GM18507 (cell line): ENCODE results near the gene CHST13.

ENCODE experiments used
- DNase-seq: peaks from one replicate; pipeline ENCODE4 v3.0.0; 2011; ENCODE audit warnings: low read depth; ENCODE audit not compliant: insufficient read length; ENCODE audit errors: extremely low spot score
- FAIRE-seq: peaks from 2 replicates; lab custom pipeline; 2011; peaks lifted over from hg19 to GRCh38; lab: Jason Lieb, UNC

The CHST13 gene

GRCh38 chr3:126502656-126503055 is 21.3 kb upstream of the CHST13 start:
- FAIRE-seq: no peak
- no peak for DNase-seq

GRCh38 chr3:126503701-126504100 is 20.3 kb upstream of the CHST13 start:
- FAIRE-seq: no peak
- DNase-seq: no peak

GRCh38 chr3:126507886-126508285 is 16.1 kb upstream of the CHST13 start:
- DNase-seq: no peak
- no peak for FAIRE-seq

GRCh38 chr3:126508564-126508964 is 15.4 kb upstream of the CHST13 start:
- FAIRE-seq (no peak), DNase-seq (no peak)

GRCh38 chr3:126509597-126510307 is 14.2 kb upstream of the CHST13 start:
- no peak for FAIRE-seq

DNA sequence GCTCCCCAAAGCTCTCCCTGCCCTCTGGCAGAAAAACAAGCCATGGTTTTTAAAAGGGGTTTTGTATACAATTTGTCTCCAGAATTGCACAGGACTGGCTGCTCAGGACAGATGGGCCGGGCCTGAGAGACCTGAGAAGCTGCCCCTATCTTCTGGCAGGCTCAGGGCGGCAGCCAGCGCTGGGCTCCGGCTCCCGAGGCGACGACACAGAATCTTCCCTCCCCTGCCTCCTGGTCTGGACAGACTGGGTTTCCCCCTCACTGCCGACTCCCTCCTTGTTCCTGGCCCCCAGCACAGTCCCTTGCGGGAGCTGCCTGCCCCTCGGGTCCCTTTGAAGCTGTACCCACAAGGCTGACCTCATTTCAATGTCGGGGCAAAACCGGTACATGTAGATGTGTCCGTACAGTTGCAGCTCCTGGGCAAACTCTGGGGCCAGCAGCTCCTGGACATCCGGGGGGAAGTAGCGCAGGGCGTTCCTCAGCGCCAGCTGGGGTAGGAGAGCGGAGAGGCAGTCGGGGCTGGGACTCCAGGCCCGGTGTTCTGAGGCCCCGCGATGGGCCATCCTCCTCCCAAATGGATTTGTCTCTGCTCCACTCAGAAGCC is 13.5 kb upstream of the CHST13 start:
- no peak for FAIRE-seq
- DNase-seq: no peak

More at GRCh38 chr3:126509597-126510307, 14.2 kb upstream of the CHST13 start:
- DNase-seq: no peak

- DNase-seq: no peak
- no peak for FAIRE-seq
Observed at GRCh38 chr3:126511291-126511690, 12.7 kb upstream of the CHST13 start.

GRCh38 chr3:126512026-126512425 is 11.9 kb upstream of the CHST13 start:
- FAIRE-seq: no peak

GRCh38 chr3:126512916-126513650 is 10.9 kb upstream of the CHST13 start:
- no peak for DNase-seq
- FAIRE-seq: no peak

More at GRCh38 chr3:126512026-126512425, 11.9 kb upstream of the CHST13 start:
- DNase-seq: no peak

- no peak for FAIRE-seq
- no peak for DNase-seq
Observed at GRCh38 chr3:126514161-126514560, 9.8 kb upstream of the CHST13 start.

DNA sequence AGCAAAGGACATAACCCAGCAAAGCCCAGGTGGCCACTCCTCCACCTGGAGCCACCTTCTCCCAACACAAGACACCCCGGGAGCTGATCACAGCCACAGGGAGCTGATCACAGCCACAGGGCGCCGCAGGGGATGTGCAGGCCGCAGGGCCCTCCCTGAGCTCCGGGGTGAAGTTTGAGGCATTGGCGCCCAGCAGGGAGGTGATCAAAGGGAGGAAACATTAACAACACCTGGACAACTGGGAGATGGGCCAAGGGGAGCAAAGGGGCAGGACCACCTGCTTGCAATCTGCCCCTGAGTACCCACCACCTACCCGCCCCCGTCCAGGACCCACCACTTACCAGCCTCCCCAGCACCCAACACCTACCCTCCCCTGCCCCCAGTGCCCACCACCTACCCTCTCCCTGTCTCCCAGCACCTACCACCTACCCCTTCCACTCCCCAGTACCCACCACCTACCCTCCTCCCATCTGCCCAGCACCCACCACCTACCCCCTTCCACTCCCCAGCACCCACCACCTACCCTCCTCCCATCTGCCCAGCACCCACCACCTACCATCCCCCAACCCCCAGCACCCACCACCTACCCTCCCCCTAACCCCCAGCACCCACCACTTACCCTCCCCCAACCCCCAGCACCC is 8.8 kb upstream of the CHST13 start:
- no peak for FAIRE-seq
- no peak for DNase-seq

DNA sequence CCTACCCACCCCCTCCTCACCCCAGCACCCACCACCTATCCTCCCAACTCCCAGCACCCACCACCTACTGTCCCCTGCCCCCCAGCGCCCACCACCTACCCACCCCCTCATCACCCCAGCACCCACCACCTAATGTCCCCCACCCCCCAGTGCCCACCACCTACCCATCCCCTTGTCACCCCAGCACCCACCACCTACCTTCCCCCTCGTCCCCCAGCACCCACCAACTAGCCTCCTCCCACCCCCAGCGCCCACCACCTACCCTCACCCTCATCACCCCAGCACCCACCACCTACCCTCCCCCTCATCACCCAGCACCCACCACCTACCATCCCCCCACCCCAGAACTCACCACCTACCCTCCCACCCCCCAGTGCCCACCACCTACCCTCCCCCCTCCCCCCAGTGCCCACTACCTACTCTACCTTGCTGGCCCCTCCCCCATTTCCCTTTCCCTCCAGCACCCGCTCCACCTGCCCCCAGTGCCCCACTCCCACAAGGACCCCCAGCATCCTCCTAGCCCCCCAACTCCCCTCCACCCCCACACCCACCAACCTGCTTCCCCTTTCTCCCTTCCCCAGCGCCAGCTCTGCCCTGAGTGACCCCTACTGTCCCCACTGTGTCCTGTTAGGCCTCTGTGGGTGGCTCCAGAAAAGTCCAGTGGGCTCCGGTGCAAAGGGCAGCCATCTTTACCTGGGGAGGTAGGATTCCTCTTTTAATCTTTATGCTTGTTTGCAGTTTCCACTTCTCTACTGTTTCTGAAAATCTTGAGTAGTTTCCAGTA is 7.6 kb upstream of the CHST13 start:
- FAIRE-seq: no peak
- DNase-seq: no peak

DNA sequence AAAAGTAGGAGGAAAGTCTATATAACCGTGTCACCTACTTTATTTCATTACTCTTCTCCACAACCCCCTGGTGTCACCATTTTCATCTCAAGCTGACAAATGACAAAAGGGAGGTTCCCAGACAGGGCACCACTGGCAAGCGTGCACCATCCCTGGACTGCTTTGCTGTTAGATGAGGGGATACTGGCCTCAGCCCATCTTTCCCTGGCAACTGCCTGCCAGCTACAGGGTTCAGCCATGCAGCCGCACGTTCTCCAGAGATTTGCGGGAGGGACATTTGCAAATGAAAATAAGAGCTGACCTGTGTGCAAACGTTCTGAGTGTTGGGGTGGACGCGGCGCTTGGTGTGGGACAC is 7.0 kb upstream of the CHST13 start:
- no peak for FAIRE-seq
- no peak for DNase-seq

DNA sequence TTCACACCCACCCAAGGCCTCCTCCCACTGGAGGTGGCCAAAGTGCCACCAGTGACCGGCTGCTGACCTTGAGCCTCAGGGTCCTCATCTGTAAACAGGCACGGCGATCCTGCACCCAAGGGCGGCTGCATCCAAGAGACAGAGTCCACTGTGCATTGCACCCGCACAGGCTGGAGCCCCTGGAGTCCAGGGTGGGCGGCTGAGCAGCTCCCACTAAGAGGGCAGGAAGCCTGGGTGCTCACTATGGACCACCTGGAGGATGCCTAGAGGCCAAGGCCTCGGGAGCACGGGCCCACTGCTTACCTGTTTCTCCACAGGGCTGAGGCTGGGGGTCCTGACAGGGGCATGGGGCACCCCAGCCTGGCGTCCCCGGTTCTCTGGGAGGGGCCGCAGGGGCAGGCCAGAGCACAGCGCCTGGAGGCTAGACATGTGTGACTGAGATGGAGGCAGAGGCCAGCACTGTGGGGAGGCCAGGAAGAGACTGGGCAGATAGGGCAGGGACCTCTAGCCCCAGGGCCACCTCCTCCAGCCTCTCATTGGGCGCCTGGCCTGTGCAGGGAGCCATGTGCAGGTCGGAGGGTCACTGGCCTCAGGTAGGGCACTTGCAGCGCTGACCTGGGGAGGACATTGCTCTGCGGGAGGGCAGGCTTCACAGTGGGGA is 6.5 kb upstream of the CHST13 start, which contains the start of gene UROC1:
UROC1 (minus strand) TSS at position 483 of the 661 bp plus-strand sequence; CDS start at position 429, 54 bp downstream.
- DNase-seq: no peak
- FAIRE-seq: no peak

GRCh38 chr3:126517986-126518778 is 5.8 kb upstream of the CHST13 start:
- DNase-seq (no peak), FAIRE-seq (no peak)

DNA sequence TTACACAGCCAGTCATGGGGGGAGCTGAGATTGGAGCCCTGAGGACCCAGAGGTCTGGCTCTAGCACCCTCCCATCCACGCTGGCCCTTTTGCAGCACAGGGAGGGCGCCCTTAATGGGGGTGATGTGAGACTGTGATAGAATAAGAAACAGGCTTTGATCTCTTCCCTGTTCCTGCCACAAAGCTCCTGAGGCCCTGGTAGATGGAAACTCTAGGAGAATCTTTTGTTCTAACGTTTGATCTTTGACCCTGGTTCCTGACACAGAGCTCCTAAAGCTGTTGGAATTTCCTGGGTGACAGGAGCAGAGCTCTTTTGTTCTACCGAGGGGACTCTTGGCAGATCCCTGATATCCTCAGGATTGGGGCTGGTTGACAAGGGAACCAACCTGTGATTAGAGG is 5.2 kb upstream of the CHST13 start:
- DNase-seq: no peak
- no peak for FAIRE-seq

- FAIRE-seq (no peak), DNase-seq (no peak)
Observed at GRCh38 chr3:126519506-126520455, 4.2 kb upstream of the CHST13 start.
